WTC11 (cell line): Measurements from ENCODE around the gene SGSH. TPM values are rescaled to one million over a fixed set of nuclear protein-coding genes. Genes with fewer than 3 reads are reported as not detected.

Experiments used
- ATAC-seq: fragments of 200-7000 bp; cut with Tn5 transposase; 2 replicates; pipeline ENCODE4 v1.10.0; 2021; ENCODE audit warnings: mild to moderate bottlenecking, moderate library complexity
- CTCF ChIA-PET: fragments of 300-600 bp; sonication (Branson Sonifier 250); formaldehyde crosslinking; loops from one replicate; lab custom pipeline; 2021; ENCODE audit warnings: antibody characterized with exemption; lab: Charles Lee
- POLR2A ChIA-PET: fragments of 350-600 bp; sonication (Branson Sonifier 250); formaldehyde crosslinking; loops from one replicate; lab custom pipeline; 2021; ENCODE audit warnings: antibody characterized with exemption; lab: Charles Lee
- DNase-seq: peaks from one replicate; pipeline ENCODE4 v3.0.0; 2021; ENCODE audit warnings: low spot score
- H3K27ac Mint-ChIP-seq: 2 replicates; pipeline ENCODE4 v1.8.0; 2021; ENCODE audit warnings: mixed read lengths
- H3K27me3 Mint-ChIP-seq: 2 replicates; pipeline ENCODE4 v1.8.0; 2021; ENCODE audit warnings: low read depth, mild to moderate bottlenecking, moderate library complexity, mixed read lengths
- H3K36me3 Mint-ChIP-seq: 2 replicates; pipeline ENCODE4 v1.8.0; 2021; ENCODE audit warnings: mixed read lengths
- H3K4me1 Mint-ChIP-seq: 2 replicates; pipeline ENCODE4 v1.8.0; 2022; ENCODE audit warnings: mixed read lengths
- H3K4me3 Mint-ChIP-seq: 2 replicates; pipeline ENCODE4 v1.8.0; 2021; ENCODE audit warnings: mild to moderate bottlenecking, moderate library complexity, mixed read lengths
- H3K9me3 Mint-ChIP-seq: 2 replicates; pipeline ENCODE4 v1.8.0; 2021; ENCODE audit warnings: mixed read lengths
- CREM ChIP-seq: sonication (generic); formaldehyde crosslinking; IDR thresholded peaks from 2 replicates; pipeline ENCODE4 v1.8.1; 2022; ENCODE audit warnings: mild to moderate bottlenecking, missing genetic modification reagents, moderate library complexity
- FOXJ3 ChIP-seq: sonication (generic); formaldehyde crosslinking; IDR thresholded peaks from 2 replicates; pipeline ENCODE4 v1.9.0; 2021; ENCODE audit warnings: missing genetic modification reagents, mild to moderate bottlenecking, borderline replicate concordance
- FOXK1 ChIP-seq: sonication (generic); formaldehyde crosslinking; IDR thresholded peaks from 2 replicates; pipeline ENCODE4 v1.8.0; 2022; ENCODE audit warnings: mild to moderate bottlenecking, moderate library complexity, missing genetic modification reagents
- JUN ChIP-seq: sonication (generic); formaldehyde crosslinking; IDR thresholded peaks from 2 replicates; pipeline ENCODE4 v1.8.0; 2023; ENCODE audit warnings: mild to moderate bottlenecking, missing genetic modification reagents
- NFATC4 ChIP-seq: fragments of 250-450 bp; sonication (Bioruptor Pico); IDR thresholded peaks from 2 replicates; pipeline ENCODE4 v1.9.0; 2021; ENCODE audit warnings: mild to moderate bottlenecking
- NFE2L1 ChIP-seq: sonication (generic); formaldehyde crosslinking; IDR thresholded peaks from 2 replicates; pipeline ENCODE4 v1.8.1; 2023; ENCODE audit warnings: missing genetic modification reagents
- NR1H2 ChIP-seq: sonication (generic); formaldehyde crosslinking; IDR thresholded peaks from 2 replicates; pipeline ENCODE4 v1.9.0; 2021; ENCODE audit warnings: mild to moderate bottlenecking, moderate library complexity, missing genetic modification reagents
- SP1 ChIP-seq: sonication (generic); formaldehyde crosslinking; conservative IDR thresholded peaks from 2 replicates; pipeline ENCODE4 v1.8.1; 2022; ENCODE audit warnings: missing genetic modification reagents
- ZNF232 ChIP-seq: sonication (generic); formaldehyde crosslinking; IDR thresholded peaks from 2 replicates; pipeline ENCODE4 v1.8.0; 2022; ENCODE audit warnings: mild to moderate bottlenecking, missing genetic modification reagents
- total RNA-seq: library from RNA; stranded (reverse); gene quantifications from 3 replicates; pipeline ENCODE4 v1.2.3, GENCODE V29; 2021
- TF ChIP-seq, protein P1 (sequence below): sonication (generic); formaldehyde crosslinking; IDR thresholded peaks from 2 replicates; pipeline ENCODE4 v1.8.1; 2023; ENCODE audit warnings: mild to moderate bottlenecking, missing genetic modification reagents
- TF ChIP-seq, protein P2 (sequence below): sonication (generic); formaldehyde crosslinking; IDR thresholded peaks from 2 replicates; pipeline ENCODE4 v1.8.0; 2022; ENCODE audit warnings: mild to moderate bottlenecking, missing genetic modification reagents
- TF ChIP-seq, protein P3 (sequence below): sonication (generic); formaldehyde crosslinking; IDR thresholded peaks from 2 replicates; pipeline ENCODE4 v1.8.1; 2022; ENCODE audit warnings: mild to moderate bottlenecking, moderate library complexity, missing genetic modification reagents
- TF ChIP-seq, protein P4 (sequence below): sonication (generic); formaldehyde crosslinking; IDR thresholded peaks from 2 replicates; pipeline ENCODE4 v1.8.0; 2023; ENCODE audit warnings: missing genetic modification reagents
- TF ChIP-seq, protein P5 (sequence below): sonication (generic); formaldehyde crosslinking; IDR thresholded peaks from 2 replicates; pipeline ENCODE4 v1.8.0; 2022; ENCODE audit warnings: missing genetic modification reagents
- TF ChIP-seq, protein P6 (sequence below): sonication (generic); formaldehyde crosslinking; IDR thresholded peaks from 2 replicates; pipeline ENCODE4 v1.8.1; 2022; ENCODE audit warnings: mild to moderate bottlenecking, missing genetic modification reagents, moderate library complexity, borderline replicate concordance
- TF ChIP-seq, protein P7 (sequence below): sonication (generic); formaldehyde crosslinking; conservative IDR thresholded peaks from 2 replicates; pipeline ENCODE4 v1.8.1; 2023; ENCODE audit warnings: mild to moderate bottlenecking, low read depth, missing genetic modification reagents, moderate library complexity

The SGSH gene
- total RNA-seq, 1 experiment from 2014 or later: 27.7 TPM

DNA sequence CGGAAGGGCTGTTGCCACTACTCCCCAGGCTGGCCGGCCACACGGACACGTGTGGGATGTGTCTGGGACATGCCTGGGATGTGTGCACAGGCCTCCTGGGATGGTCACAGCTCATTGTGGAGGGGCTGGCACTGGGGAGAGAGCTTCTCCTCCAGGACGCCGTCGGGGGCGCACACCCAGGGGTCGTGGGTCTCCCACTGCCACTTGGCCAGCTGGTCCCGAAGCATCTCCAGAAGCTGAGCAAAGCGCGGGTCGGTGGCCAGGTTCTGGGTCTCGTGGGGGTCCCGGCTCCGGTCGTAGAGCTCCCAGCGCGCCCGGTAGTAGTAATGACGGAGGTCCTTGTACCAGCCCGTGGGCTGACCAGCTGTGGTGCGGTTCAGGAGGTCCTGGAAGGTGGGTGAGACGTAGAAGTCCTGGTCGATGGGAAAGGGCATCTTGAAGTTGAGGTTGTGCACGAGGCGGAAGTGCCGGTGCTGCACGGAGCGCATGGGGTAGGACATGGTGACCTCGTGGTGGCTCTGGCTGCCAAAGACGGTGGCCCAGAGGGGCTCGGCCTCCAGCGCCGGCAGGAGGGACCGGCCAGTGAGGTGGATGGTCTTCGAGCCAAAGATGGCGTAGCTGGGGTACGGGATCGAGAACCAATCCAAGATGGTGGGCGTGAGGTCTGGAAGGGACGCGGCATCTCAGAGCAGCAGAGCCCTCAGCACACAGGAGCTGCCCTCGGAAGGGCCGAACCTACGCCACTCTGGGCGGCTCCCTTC is 9.6 kb downstream of the SGSH start:
- no peaks in the 10 kb centered on the region for H3K4me1 Mint-ChIP-seq
- ATAC-seq (no peak), DNase-seq (no peak)
- no peaks in the 10 kb centered on the region for H3K27me3 Mint-ChIP-seq
- CTCF ChIA-PET: interaction anchor here (1.1 to 1.2 kb wide), 2 partner anchors 14 to 82 kb away, joined by 3 read pairs; no protein-coding TSS in a partner anchor
- peaks cover 8% of the 10 kb centered on the region for H3K36me3 Mint-ChIP-seq
- POLR2A ChIA-PET: no interaction called here
- TF ChIP-seq, protein P1, sequence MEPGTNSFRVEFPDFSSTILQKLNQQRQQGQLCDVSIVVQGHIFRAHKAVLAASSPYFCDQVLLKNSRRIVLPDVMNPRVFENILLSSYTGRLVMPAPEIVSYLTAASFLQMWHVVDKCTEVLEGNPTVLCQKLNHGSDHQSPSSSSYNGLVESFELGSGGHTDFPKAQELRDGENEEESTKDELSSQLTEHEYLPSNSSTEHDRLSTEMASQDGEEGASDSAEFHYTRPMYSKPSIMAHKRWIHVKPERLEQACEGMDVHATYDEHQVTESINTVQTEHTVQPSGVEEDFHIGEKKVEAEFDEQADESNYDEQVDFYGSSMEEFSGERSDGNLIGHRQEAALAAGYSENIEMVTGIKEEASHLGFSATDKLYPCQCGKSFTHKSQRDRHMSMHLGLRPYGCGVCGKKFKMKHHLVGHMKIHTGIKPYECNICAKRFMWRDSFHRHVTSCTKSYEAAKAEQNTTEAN (CRISPR knock-in tag): no peak
- TF ChIP-seq FOXJ3 (CRISPR knock-in tag) (no peak), FOXK1 (CRISPR knock-in tag) (no peak), ZNF232 (no peak), NFATC4 (CRISPR knock-in tag) (no peak), SP1 (CRISPR knock-in tag) (no peak), NR1H2 (no peak), CREM (no peak), NFE2L1 (CRISPR knock-in tag) (no peak), JUN (CRISPR knock-in tag) (no peak)
- TF ChIP-seq, protein P2, sequence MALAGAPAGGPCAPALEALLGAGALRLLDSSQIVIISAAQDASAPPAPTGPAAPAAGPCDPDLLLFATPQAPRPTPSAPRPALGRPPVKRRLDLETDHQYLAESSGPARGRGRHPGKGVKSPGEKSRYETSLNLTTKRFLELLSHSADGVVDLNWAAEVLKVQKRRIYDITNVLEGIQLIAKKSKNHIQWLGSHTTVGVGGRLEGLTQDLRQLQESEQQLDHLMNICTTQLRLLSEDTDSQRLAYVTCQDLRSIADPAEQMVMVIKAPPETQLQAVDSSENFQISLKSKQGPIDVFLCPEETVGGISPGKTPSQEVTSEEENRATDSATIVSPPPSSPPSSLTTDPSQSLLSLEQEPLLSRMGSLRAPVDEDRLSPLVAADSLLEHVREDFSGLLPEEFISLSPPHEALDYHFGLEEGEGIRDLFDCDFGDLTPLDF (CRISPR knock-in tag): no peak
- TF ChIP-seq, protein P3, sequence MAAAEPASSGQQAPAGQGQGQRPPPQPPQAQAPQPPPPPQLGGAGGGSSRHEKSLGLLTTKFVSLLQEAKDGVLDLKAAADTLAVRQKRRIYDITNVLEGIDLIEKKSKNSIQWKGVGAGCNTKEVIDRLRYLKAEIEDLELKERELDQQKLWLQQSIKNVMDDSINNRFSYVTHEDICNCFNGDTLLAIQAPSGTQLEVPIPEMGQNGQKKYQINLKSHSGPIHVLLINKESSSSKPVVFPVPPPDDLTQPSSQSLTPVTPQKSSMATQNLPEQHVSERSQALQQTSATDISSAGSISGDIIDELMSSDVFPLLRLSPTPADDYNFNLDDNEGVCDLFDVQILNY (CRISPR knock-in tag): no peak
- TF ChIP-seq, protein P4, sequence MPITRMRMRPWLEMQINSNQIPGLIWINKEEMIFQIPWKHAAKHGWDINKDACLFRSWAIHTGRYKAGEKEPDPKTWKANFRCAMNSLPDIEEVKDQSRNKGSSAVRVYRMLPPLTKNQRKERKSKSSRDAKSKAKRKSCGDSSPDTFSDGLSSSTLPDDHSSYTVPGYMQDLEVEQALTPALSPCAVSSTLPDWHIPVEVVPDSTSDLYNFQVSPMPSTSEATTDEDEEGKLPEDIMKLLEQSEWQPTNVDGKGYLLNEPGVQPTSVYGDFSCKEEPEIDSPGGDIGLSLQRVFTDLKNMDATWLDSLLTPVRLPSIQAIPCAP: no peak
- TF ChIP-seq, protein P5, sequence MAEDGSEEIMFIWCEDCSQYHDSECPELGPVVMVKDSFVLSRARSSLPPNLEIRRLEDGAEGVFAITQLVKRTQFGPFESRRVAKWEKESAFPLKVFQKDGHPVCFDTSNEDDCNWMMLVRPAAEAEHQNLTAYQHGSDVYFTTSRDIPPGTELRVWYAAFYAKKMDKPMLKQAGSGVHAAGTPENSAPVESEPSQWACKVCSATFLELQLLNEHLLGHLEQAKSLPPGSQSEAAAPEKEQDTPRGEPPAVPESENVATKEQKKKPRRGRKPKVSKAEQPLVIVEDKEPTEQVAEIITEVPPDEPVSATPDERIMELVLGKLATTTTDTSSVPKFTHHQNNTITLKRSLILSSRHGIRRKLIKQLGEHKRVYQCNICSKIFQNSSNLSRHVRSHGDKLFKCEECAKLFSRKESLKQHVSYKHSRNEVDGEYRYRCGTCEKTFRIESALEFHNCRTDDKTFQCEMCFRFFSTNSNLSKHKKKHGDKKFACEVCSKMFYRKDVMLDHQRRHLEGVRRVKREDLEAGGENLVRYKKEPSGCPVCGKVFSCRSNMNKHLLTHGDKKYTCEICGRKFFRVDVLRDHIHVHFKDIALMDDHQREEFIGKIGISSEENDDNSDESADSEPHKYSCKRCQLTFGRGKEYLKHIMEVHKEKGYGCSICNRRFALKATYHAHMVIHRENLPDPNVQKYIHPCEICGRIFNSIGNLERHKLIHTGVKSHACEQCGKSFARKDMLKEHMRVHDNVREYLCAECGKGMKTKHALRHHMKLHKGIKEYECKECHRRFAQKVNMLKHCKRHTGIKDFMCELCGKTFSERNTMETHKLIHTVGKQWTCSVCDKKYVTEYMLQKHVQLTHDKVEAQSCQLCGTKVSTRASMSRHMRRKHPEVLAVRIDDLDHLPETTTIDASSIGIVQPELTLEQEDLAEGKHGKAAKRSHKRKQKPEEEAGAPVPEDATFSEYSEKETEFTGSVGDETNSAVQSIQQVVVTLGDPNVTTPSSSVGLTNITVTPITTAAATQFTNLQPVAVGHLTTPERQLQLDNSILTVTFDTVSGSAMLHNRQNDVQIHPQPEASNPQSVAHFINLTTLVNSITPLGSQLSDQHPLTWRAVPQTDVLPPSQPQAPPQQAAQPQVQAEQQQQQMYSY (CRISPR knock-in tag): no peak
- TF ChIP-seq, protein P6, sequence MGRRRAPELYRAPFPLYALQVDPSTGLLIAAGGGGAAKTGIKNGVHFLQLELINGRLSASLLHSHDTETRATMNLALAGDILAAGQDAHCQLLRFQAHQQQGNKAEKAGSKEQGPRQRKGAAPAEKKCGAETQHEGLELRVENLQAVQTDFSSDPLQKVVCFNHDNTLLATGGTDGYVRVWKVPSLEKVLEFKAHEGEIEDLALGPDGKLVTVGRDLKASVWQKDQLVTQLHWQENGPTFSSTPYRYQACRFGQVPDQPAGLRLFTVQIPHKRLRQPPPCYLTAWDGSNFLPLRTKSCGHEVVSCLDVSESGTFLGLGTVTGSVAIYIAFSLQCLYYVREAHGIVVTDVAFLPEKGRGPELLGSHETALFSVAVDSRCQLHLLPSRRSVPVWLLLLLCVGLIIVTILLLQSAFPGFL (CRISPR knock-in tag): no peak
- TF ChIP-seq, protein P7, sequence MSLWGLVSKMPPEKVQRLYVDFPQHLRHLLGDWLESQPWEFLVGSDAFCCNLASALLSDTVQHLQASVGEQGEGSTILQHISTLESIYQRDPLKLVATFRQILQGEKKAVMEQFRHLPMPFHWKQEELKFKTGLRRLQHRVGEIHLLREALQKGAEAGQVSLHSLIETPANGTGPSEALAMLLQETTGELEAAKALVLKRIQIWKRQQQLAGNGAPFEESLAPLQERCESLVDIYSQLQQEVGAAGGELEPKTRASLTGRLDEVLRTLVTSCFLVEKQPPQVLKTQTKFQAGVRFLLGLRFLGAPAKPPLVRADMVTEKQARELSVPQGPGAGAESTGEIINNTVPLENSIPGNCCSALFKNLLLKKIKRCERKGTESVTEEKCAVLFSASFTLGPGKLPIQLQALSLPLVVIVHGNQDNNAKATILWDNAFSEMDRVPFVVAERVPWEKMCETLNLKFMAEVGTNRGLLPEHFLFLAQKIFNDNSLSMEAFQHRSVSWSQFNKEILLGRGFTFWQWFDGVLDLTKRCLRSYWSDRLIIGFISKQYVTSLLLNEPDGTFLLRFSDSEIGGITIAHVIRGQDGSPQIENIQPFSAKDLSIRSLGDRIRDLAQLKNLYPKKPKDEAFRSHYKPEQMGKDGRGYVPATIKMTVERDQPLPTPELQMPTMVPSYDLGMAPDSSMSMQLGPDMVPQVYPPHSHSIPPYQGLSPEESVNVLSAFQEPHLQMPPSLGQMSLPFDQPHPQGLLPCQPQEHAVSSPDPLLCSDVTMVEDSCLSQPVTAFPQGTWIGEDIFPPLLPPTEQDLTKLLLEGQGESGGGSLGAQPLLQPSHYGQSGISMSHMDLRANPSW: no peak
- H3K9me3 Mint-ChIP-seq: no peaks in the 10 kb centered on the region
- H3K4me3 Mint-ChIP-seq: no peak overlapping the region
- no peak overlapping the region for H3K27ac Mint-ChIP-seq
